Measurements from ENCODE around the gene DPYD. TPM values are rescaled to one million over a fixed set of nuclear protein-coding genes. Genes with fewer than 3 reads are reported as not detected.

Gene DPYD
- total RNA-seq, 2 experiments from 2014 or later: 7.5 to 7.9 TPM

GRCh38 chr1:97571760-97572159, 349.1 kb downstream of the DPYD start:
- no peak overlapping the region for H3K27ac Mint-ChIP-seq
- no peaks in the 10 kb centered on the region for H3K9me3 Mint-ChIP-seq
- DNase-seq: no peak
- no peaks in the 10 kb centered on the region for H3K27me3 Mint-ChIP-seq
- H3K36me3 Mint-ChIP-seq: peaks cover 5% of the 10 kb centered on the region
- no peak overlapping the region for H3K4me3 Mint-ChIP-seq
- no peaks in the 10 kb centered on the region for H3K4me1 Mint-ChIP-seq

- DNase-seq: no peak
- Mint-ChIP-seq H3K27ac (no peak overlapping the region), H3K9me3 (no peaks in the 10 kb centered on the region), H3K36me3 (peaks cover 5% of the 10 kb centered on the region), H3K4me1 (no peaks in the 10 kb centered on the region), H3K4me3 (no peak overlapping the region), H3K27me3 (no peaks in the 10 kb centered on the region)
Observed at GRCh38 chr1:97570691-97571090, 350.1 kb downstream of the DPYD start.

- Mint-ChIP-seq H3K4me1 (no peaks in the 10 kb centered on the region), H3K9me3 (no peaks in the 10 kb centered on the region), H3K27ac (no peak overlapping the region), H3K4me3 (no peak overlapping the region), H3K27me3 (no peaks in the 10 kb centered on the region), H3K36me3 (peaks cover 1% of the 10 kb centered on the region)
- no peak for DNase-seq
Observed at GRCh38 chr1:97567000-97567749, 353.7 kb downstream of the DPYD start.

GRCh38 chr1:97565886-97566285, 354.9 kb downstream of the DPYD start:
- Mint-ChIP-seq H3K27ac (no peak overlapping the region), H3K9me3 (no peaks in the 10 kb centered on the region), H3K4me3 (no peak overlapping the region), H3K36me3 (no peaks in the 10 kb centered on the region), H3K4me1 (no peaks in the 10 kb centered on the region), H3K27me3 (no peaks in the 10 kb centered on the region)
- no peak for DNase-seq

DNA sequence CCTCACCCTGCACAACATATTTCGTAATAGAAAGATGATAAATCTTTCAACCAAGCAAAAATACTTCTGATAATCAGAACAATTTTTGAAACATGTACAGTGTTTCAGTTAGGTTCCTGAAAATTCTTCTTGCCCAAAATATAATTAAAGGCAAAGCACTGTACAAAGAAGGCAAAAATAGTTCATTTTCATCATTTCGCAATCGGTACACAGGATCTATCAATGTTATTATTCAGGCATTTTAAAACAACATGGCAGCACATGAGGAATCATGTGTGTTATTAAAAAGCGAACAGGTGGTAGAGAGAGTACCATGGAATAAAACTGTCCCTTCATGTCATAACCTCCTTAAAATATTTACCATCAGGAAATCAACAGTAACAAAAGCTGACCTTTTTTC, 356.9 kb downstream of the DPYD start:
- Mint-ChIP-seq H3K4me3 (no peak overlapping the region), H3K4me1 (no peaks in the 10 kb centered on the region), H3K27ac (no peak overlapping the region), H3K36me3 (peaks cover 6% of the 10 kb centered on the region), H3K27me3 (no peaks in the 10 kb centered on the region), H3K9me3 (no peaks in the 10 kb centered on the region)
- DNase-seq: no peak

DNA sequence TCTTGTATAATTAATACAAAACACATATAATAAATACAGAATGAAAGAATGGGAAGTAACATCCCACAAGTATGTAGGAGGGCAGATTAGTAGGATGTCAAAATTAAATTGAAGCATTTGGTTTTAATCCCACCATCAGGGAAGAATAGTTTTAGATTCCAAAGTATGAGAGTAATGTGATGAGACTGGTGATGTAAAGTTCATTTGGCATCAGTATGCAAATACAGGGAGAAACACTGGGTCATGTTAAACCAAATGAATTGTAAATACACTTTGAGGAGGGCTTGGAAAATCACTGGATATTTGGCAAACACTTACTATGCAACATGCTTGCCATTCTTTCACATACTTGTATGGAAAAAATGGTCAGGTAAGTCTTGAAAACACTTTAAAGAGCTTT, 358.8 kb downstream of the DPYD start:
- no peak for DNase-seq
- H3K27me3 Mint-ChIP-seq: no peaks in the 10 kb centered on the region
- no peak overlapping the region for H3K4me3 Mint-ChIP-seq
- no peak overlapping the region for H3K27ac Mint-ChIP-seq
- peaks cover 19% of the 10 kb centered on the region for H3K36me3 Mint-ChIP-seq
- no peaks in the 10 kb centered on the region for H3K4me1 Mint-ChIP-seq
- no peaks in the 10 kb centered on the region for H3K9me3 Mint-ChIP-seq

GRCh38 chr1:97560714-97561113, 360.1 kb downstream of the DPYD start:
- no peaks in the 10 kb centered on the region for H3K27me3 Mint-ChIP-seq
- no peak overlapping the region for H3K4me3 Mint-ChIP-seq
- H3K27ac Mint-ChIP-seq: no peak overlapping the region
- no peaks in the 10 kb centered on the region for H3K9me3 Mint-ChIP-seq
- peaks cover 22% of the 10 kb centered on the region for H3K36me3 Mint-ChIP-seq
- H3K4me1 Mint-ChIP-seq: no peaks in the 10 kb centered on the region
- no peak for DNase-seq

- no peak overlapping the region for H3K27ac Mint-ChIP-seq
- H3K4me3 Mint-ChIP-seq: no peak overlapping the region
- peaks cover 23% of the 10 kb centered on the region for H3K36me3 Mint-ChIP-seq
Observed at GRCh38 chr1:97553971-97554370, 366.9 kb downstream of the DPYD start.

DNA sequence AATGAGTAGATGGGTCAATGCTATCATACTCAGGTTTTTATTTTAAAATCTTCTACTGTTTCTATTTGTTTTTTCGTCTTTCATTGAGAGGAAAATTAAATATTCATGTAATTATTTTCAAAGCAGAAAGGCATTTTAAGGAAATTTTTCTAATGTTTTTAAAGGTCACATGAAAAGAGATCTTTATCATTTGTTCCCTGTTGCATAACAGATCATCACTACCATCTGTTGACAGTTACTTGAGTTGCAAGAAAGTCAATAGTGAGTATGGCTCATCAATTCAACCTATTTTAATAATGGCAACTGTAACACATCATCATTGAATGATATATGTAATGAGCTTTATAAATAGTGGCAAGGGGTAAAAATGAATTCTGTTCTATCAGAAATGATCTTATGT, 369.7 kb downstream of the DPYD start:
- no peak overlapping the region for H3K4me3 Mint-ChIP-seq
- H3K9me3 Mint-ChIP-seq: no peaks in the 10 kb centered on the region
- H3K27ac Mint-ChIP-seq: no peak overlapping the region
- no peaks in the 10 kb centered on the region for H3K4me1 Mint-ChIP-seq
- DNase-seq: no peak
- H3K27me3 Mint-ChIP-seq: no peaks in the 10 kb centered on the region
- peaks cover 11% of the 10 kb centered on the region for H3K36me3 Mint-ChIP-seq

More at GRCh38 chr1:97553971-97554370, 366.9 kb downstream of the DPYD start:
- Mint-ChIP-seq H3K27me3 (no peaks in the 10 kb centered on the region), H3K9me3 (no peaks in the 10 kb centered on the region), H3K4me1 (no peaks in the 10 kb centered on the region)
- DNase-seq: no peak

DNA sequence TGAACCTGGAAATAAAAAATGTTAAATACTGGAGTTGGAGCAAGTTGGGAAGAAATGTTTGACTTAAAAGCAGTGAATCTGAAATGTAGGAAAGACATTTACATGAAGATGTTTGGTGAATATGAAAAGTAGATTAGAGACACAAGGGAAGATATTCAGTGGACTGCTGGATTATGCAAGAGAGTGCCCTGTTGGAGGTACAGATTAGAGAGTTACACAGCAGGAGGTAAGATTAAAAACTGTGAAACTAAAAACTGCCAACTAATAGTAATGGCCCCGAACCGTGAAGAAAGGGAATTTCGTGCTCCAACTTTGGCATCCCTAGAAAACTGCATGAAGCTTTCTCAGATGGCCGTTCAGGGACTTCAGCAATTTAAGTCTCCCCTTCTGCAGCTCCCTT, 375.4 kb downstream of the DPYD start:
- Mint-ChIP-seq H3K27ac (no peak overlapping the region), H3K4me1 (no peaks in the 10 kb centered on the region), H3K9me3 (no peaks in the 10 kb centered on the region), H3K4me3 (no peak overlapping the region), H3K27me3 (no peaks in the 10 kb centered on the region), H3K36me3 (peaks cover 6% of the 10 kb centered on the region)
- DNase-seq: no peak

DNA sequence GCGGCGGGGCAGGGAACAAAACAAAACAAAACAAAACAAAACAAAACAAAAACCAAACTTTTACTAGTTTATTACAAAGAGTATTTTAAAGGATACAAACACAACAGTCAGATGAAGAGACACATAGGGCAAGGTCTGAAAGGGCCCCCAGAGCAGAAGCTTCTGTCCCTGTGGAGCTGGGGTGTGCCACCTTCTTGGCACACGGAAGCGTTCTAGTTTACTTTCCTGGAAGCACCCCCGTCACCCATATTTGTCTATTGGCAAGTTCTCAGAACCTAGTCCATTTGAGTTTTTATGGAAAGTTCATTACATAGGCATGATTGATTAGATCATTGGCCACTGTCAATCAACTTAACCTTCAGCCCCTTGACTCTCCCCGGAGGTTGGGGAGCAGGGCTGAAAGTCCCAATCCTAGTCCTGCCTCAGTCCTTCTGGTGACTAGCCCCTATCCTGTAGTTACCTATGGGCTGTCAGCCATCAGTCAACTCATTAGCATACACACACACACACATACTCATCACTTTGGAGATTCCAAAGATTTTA, 380.4 kb downstream of the DPYD start:
- H3K4me3 Mint-ChIP-seq: no peak overlapping the region
- DNase-seq: no peak

DNA sequence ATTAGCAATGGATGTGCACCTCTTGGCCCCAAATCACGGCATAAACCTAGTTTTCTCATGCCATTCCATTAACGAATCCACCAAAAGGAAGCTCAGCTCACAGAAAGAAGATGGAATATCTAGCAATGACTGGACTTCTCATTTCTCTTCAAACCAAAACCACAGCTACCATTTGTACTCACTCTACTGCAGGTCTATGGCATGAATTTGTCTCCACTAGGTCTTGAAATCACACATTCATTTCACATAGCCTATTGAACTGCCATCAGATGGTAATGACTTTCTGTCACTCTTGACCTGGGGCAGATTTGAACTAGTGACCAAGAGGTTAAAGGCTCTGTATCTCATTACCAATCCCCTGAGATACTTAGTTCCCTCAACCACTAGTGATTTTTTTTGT, 382.7 kb downstream of the DPYD start:
- no peak overlapping the region for H3K4me3 Mint-ChIP-seq
- H3K9me3 Mint-ChIP-seq: peaks cover 1% of the 10 kb centered on the region
- no peaks in the 10 kb centered on the region for H3K27me3 Mint-ChIP-seq
- H3K36me3 Mint-ChIP-seq: peaks cover 34% of the 10 kb centered on the region
- H3K4me1 Mint-ChIP-seq: peaks cover 11% of the 10 kb centered on the region
- DNase-seq: no peak
- H3K27ac Mint-ChIP-seq: peak overlapping the region; percentile 89

More for the DNA sequence above, 380.4 kb downstream of the DPYD start:
- Mint-ChIP-seq H3K27ac (no peak overlapping the region), H3K36me3 (peaks cover 23% of the 10 kb centered on the region), H3K4me1 (peaks cover 11% of the 10 kb centered on the region), H3K9me3 (peaks cover 1% of the 10 kb centered on the region), H3K27me3 (no peaks in the 10 kb centered on the region)

GRCh38 chr1:97533358-97533757, 387.5 kb downstream of the DPYD start:
- Mint-ChIP-seq H3K36me3 (peaks cover 34% of the 10 kb centered on the region), H3K4me1 (peaks cover 9% of the 10 kb centered on the region), H3K27ac (no peak overlapping the region), H3K27me3 (no peaks in the 10 kb centered on the region), H3K4me3 (no peak overlapping the region), H3K9me3 (peaks cover 1% of the 10 kb centered on the region)
- no peak for DNase-seq

DNA sequence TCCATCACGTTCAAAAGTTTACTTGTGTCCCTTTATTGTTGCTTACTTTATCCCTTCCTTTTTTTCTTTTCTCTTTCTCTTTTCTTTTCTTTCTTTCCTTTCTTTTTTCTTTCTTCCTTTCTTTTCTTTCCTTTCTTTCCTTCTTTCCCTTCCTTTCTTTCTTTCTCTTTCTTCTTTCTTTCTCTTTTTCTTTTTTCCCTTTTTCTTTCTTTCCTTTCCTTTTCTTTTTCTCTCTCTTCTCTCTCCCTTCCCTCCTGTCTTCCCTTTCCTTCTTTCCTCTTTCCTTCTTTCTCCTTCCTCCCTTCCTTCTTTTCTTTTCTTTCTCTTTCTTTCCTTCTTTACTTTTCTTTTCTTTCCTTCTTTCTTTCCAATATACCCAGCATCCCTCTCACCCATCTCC, 391.2 kb downstream of the DPYD start:
- no peaks in the 10 kb centered on the region for H3K4me1 Mint-ChIP-seq
- no peaks in the 10 kb centered on the region for H3K9me3 Mint-ChIP-seq
- peaks cover 30% of the 10 kb centered on the region for H3K36me3 Mint-ChIP-seq
- H3K27ac Mint-ChIP-seq: no peak overlapping the region
- H3K4me3 Mint-ChIP-seq: no peak overlapping the region
- no peak for DNase-seq
- H3K27me3 Mint-ChIP-seq: no peaks in the 10 kb centered on the region

GRCh38 chr1:97524211-97524610, 396.6 kb downstream of the DPYD start:
- H3K27me3 Mint-ChIP-seq: no peaks in the 10 kb centered on the region
- peaks cover 39% of the 10 kb centered on the region for H3K36me3 Mint-ChIP-seq
- H3K4me3 Mint-ChIP-seq: no peak overlapping the region
- no peak for DNase-seq
- H3K4me1 Mint-ChIP-seq: no peaks in the 10 kb centered on the region
- peaks cover 11% of the 10 kb centered on the region for H3K9me3 Mint-ChIP-seq
- H3K27ac Mint-ChIP-seq: no peak overlapping the region

GRCh38 chr1:97516588-97516987, 404.2 kb downstream of the DPYD start:
- H3K27ac Mint-ChIP-seq: no peak overlapping the region
- H3K4me1 Mint-ChIP-seq: no peaks in the 10 kb centered on the region
- peaks cover 8% of the 10 kb centered on the region for H3K9me3 Mint-ChIP-seq
- DNase-seq: no peak
- peaks cover 21% of the 10 kb centered on the region for H3K36me3 Mint-ChIP-seq
- no peaks in the 10 kb centered on the region for H3K27me3 Mint-ChIP-seq
- H3K4me3 Mint-ChIP-seq: no peak overlapping the region
